GM23338 (cell line): ENCODE data around the gene RNGTT. TPM values are rescaled to one million over a fixed set of nuclear protein-coding genes. Genes with fewer than 3 reads are reported as not detected.

Experiments used
- ATAC-seq: fragments of 200-7000 bp; cut with Tn5 transposase; 3 replicates; pipeline ENCODE4 v1.9.1; 2020
- DNase-seq: peaks from one replicate; pipeline ENCODE4 v3.0.0-alpha.2; 2015; ENCODE audit warnings: low spot score
- H2AFZ ChIP-seq: fragments of 200-600 bp; sonication (generic); 2 replicates; pipeline ENCODE4 v1.8.0; 2016; ENCODE audit warnings: antibody characterized with exemption, mild to moderate bottlenecking, moderate library complexity
- H3F3A ChIP-seq: fragments of 200-600 bp; sonication (generic); replicated peaks from 2 replicates; pipeline ENCODE4 v1.8.0; 2017; ENCODE audit warnings: antibody characterized with exemption, mixed run types, low read depth
- H3K27ac ChIP-seq: fragments of 200-600 bp; sonication (generic); 2 replicates; pipeline ENCODE4 v1.6.1; 2016; ENCODE audit warnings: low read depth
- H3K27me3 ChIP-seq: fragments of 200-600 bp; sonication (generic); 2 replicates; pipeline ENCODE4 v1.8.0; 2016; ENCODE audit warnings: mild to moderate bottlenecking, mixed run types, moderate library complexity; ENCODE audit not compliant: insufficient read depth
- H3K36me3 ChIP-seq: fragments of 200-600 bp; sonication (generic); 2 replicates; pipeline ENCODE4 v1.8.0; 2016; ENCODE audit warnings: mild to moderate bottlenecking; ENCODE audit not compliant: insufficient read depth
- H3K4me1 ChIP-seq: fragments of 200-600 bp; sonication (generic); 2 replicates; pipeline ENCODE4 v1.8.0; 2016; ENCODE audit warnings: mild to moderate bottlenecking, moderate library complexity; ENCODE audit not compliant: insufficient read depth
- H3K4me2 ChIP-seq: fragments of 200-600 bp; sonication (generic); 2 replicates; pipeline ENCODE4 v1.7.1; 2017; ENCODE audit warnings: mixed run types
- H3K4me3 ChIP-seq: fragments of 200-600 bp; sonication (generic); 2 replicates; pipeline ENCODE4 v1.6.1; 2016; ENCODE audit warnings: mixed run types
- H3K79me2 ChIP-seq: fragments of 200-600 bp; sonication (generic); replicated peaks from 2 replicates; pipeline ENCODE4 v1.8.0; 2017; ENCODE audit warnings: mild to moderate bottlenecking; ENCODE audit not compliant: insufficient read depth
- H3K9me2 ChIP-seq: fragments of 200-600 bp; sonication (generic); 2 replicates; pipeline ENCODE4 v1.8.0; 2017; ENCODE audit not compliant: insufficient read depth
- H4K20me1 ChIP-seq: fragments of 200-600 bp; sonication (generic); replicated peaks from 2 replicates; pipeline ENCODE4 v1.8.0; 2017; ENCODE audit warnings: mild to moderate bottlenecking; ENCODE audit not compliant: insufficient read depth
- H3K27ac Mint-ChIP-seq: 2 replicates; pipeline ENCODE4 v1.8.0; 2020; ENCODE audit warnings: inconsistent platforms, mild to moderate bottlenecking, moderate library complexity, mixed read lengths
- H3K27me3 Mint-ChIP-seq: 3 replicates; pipeline ENCODE4 v1.8.0; 2022; ENCODE audit warnings: low read depth, mild to moderate bottlenecking, moderate library complexity, mixed read lengths, inconsistent platforms; ENCODE audit not compliant: insufficient read depth, poor library complexity
- H3K36me3 Mint-ChIP-seq: 3 replicates; pipeline ENCODE4 v1.8.0; 2021; ENCODE audit warnings: low read depth, mild to moderate bottlenecking, inconsistent platforms, moderate library complexity, mixed read lengths
- H3K4me1 Mint-ChIP-seq: 3 replicates; pipeline ENCODE4 v1.8.0; 2020; ENCODE audit warnings: mild to moderate bottlenecking, inconsistent platforms, mixed read lengths
- H3K4me3 Mint-ChIP-seq: 3 replicates; pipeline ENCODE4 v1.8.0; 2021; ENCODE audit warnings: moderate library complexity, mild to moderate bottlenecking, inconsistent platforms, mixed read lengths
- H3K9me3 Mint-ChIP-seq: 3 replicates; pipeline ENCODE4 v1.8.0; 2020; ENCODE audit warnings: moderate library complexity, mild to moderate bottlenecking, inconsistent platforms, mixed read lengths
- CREB1 ChIP-seq: fragments of 250-450 bp; sonication (Bioruptor Pico); IDR thresholded peaks from 2 replicates; pipeline ENCODE4 v1.5.0; 2020; ENCODE audit warnings: low read depth, mild to moderate bottlenecking, moderate library complexity
- EZH2 ChIP-seq: fragments of 200-600 bp; sonication (generic); IDR thresholded peaks from one replicate; pipeline ENCODE4 v1.8.0; 2017; ENCODE audit warnings: antibody characterized with exemption, mild to moderate bottlenecking, low read depth; ENCODE audit not compliant: unreplicated experiment
- EZH2phosphoT487 ChIP-seq: fragments of 200-600 bp; sonication (generic); IDR thresholded peaks from one replicate; pipeline ENCODE4 v1.8.1; 2018; ENCODE audit warnings: antibody characterized with exemption; ENCODE audit not compliant: unreplicated experiment
- POLR2AphosphoS5 ChIP-seq: IDR thresholded peaks from 2 replicates; pipeline ENCODE4 v1.6.1; 2016; ENCODE audit warnings: antibody characterized with exemption, low read depth
- ZNF114 ChIP-seq: fragments of 250-450 bp; sonication (Bioruptor Pico); IDR thresholded peaks from 2 replicates; pipeline ENCODE4 v1.5.0; 2020; ENCODE audit warnings: mild to moderate bottlenecking, moderate library complexity
- ZNF331 ChIP-seq: fragments of 250-450 bp; sonication (Bioruptor Pico); IDR thresholded peaks from 2 replicates; pipeline ENCODE4 v1.5.0; 2020; ENCODE audit warnings: low read depth, mild to moderate bottlenecking, moderate library complexity
- polyA plus RNA-seq: library from polyadenylated mRNA; unstranded; fragments of >200 nt; fragmentation: Nextera tagmentation; extraction: Ambion mirVana; gene quantifications from 2 replicates; pipeline ENCODE4 v1.2.1, GENCODE V29; 2016
- total RNA-seq: library from RNA; depleted of rRNA; stranded (reverse); fragments of >200 nt; shearing (Covaris generic); gene quantifications from 2 replicates; pipeline ENCODE4 v1.2.3, GENCODE V29; 2014
- TF ChIP-seq, protein P1 (sequence below): fragments of 250-450 bp; sonication (Bioruptor Pico); IDR thresholded peaks from 2 replicates; pipeline ENCODE4 v1.5.0; 2020; ENCODE audit warnings: mild to moderate bottlenecking, moderate library complexity
- TF ChIP-seq, protein P2 (sequence below), 2 experiments: fragments of 200-600 bp in 1 of 2; sonication (generic) in 1 of 2; conservative IDR thresholded peaks; 2 replicates each; pipeline versions ENCODE4 v1.5.1 to v1.6.1; 2016 to 2017; ENCODE audit warnings: antibody characterized with exemption in 2 of 2, low read depth in 2 of 2, mild to moderate bottlenecking in 2 of 2, moderate library complexity in 1 of 2

The RNGTT gene
- total and polyA plus RNA-seq, 2 experiments from 2014 or later: 11.2 to 29.2 TPM

DNA sequence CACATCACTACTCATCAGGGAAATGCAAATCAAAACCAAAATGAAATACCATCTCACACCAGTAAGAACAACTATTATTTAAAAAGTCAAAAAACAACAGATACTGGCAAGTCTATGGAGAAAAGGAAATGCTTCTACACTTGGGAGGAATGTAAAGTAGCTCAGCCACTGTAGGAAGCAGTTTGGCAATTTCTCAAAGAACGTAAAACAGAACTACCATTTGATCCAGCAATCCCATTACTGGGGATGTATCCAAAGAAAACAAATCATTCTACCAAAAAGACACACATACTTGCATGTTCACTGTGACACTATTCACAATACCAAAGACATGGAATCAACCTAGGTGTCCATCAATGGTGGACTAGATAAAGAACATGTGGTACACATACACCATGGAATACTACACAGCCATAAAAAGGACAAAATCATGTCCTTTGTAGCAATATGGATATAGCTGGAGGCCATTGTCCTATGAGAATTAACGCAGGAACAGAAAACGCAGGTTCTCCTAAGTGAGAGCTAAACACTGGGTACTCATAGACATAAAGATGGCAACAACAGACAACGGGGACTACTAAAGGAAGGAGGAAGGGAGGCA is 260.4 kb downstream of the RNGTT start:
- Histone ChIP-seq H3K4me2 (no peak overlapping the region), H3K79me2 (no peaks in the 10 kb centered on the region), H3K27me3 (no peaks in the 10 kb centered on the region), H3K27ac (no peak overlapping the region), H3K36me3 (no peaks in the 10 kb centered on the region), H2AFZ (no peak overlapping the region), H4K20me1 (no peaks in the 10 kb centered on the region), H3K4me1 (no peaks in the 10 kb centered on the region), H3K9me2 (no peaks in the 10 kb centered on the region), H3K4me3 (no peak overlapping the region), H3F3A (no peaks in the 10 kb centered on the region)
- TF ChIP-seq EZH2: no peak
- no peak for TF ChIP-seq EZH2phosphoT487
- TF ChIP-seq ZNF331 (CRISPR knock-in tag): no peak
- TF ChIP-seq ZNF114: no peak
- DNase-seq (no peak), ATAC-seq (no peak)
- peaks cover 3% of the 10 kb centered on the region; the same call in 2 of the 3 replicates for H3K4me1 Mint-ChIP-seq
- H3K27ac Mint-ChIP-seq: no peak overlapping the region
- no peak overlapping the region for H3K4me3 Mint-ChIP-seq
- H3K9me3 Mint-ChIP-seq: no peaks in the 10 kb centered on the region; the same call in 2 of the 3 replicates
- H3K27me3 Mint-ChIP-seq: no peaks in the 10 kb centered on the region
- peaks cover 2% of the 10 kb centered on the region; the same call in 1 of the 3 replicates for H3K36me3 Mint-ChIP-seq

DNA sequence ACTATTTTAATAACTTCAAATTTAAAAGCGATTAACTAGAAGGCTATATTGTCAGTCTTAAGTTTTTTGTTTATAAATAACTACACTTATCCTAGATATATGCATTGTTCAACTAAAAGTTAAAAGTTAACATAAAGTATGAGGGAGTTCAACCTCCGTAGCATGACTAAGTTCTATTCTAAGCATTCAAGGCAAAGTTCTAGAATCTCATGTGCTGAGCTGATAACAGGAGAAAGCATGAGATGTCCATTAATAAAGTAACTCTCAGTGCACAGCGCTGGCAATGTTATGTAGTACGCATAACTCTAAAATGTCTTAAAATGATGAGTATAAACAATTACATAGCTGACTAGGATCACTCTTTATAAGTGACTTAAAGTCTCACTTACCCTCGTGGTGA is 264.8 kb downstream of the RNGTT start:
- H3K27ac Mint-ChIP-seq: no peak overlapping the region
- H3K36me3 Mint-ChIP-seq: peaks cover 2% of the 10 kb centered on the region; the same call in 1 of the 3 replicates
- H3K27me3 Mint-ChIP-seq: no peaks in the 10 kb centered on the region
- no peaks in the 10 kb centered on the region for H3K36me3 ChIP-seq
- H2AFZ ChIP-seq: no peak overlapping the region
- H3K4me3 ChIP-seq: no peak overlapping the region
- H3K27me3 ChIP-seq: no peaks in the 10 kb centered on the region
- H3K9me2 ChIP-seq: no peaks in the 10 kb centered on the region
- DNase-seq: no peak
- no peak overlapping the region for H3K4me3 Mint-ChIP-seq
- no peak overlapping the region for H3K27ac ChIP-seq
- ATAC-seq: no peak
- H3K4me1 ChIP-seq: no peaks in the 10 kb centered on the region
- no peaks in the 10 kb centered on the region for H3K79me2 ChIP-seq
- H4K20me1 ChIP-seq: no peaks in the 10 kb centered on the region
- no peaks in the 10 kb centered on the region for H3F3A ChIP-seq
- TF ChIP-seq, protein P1, sequence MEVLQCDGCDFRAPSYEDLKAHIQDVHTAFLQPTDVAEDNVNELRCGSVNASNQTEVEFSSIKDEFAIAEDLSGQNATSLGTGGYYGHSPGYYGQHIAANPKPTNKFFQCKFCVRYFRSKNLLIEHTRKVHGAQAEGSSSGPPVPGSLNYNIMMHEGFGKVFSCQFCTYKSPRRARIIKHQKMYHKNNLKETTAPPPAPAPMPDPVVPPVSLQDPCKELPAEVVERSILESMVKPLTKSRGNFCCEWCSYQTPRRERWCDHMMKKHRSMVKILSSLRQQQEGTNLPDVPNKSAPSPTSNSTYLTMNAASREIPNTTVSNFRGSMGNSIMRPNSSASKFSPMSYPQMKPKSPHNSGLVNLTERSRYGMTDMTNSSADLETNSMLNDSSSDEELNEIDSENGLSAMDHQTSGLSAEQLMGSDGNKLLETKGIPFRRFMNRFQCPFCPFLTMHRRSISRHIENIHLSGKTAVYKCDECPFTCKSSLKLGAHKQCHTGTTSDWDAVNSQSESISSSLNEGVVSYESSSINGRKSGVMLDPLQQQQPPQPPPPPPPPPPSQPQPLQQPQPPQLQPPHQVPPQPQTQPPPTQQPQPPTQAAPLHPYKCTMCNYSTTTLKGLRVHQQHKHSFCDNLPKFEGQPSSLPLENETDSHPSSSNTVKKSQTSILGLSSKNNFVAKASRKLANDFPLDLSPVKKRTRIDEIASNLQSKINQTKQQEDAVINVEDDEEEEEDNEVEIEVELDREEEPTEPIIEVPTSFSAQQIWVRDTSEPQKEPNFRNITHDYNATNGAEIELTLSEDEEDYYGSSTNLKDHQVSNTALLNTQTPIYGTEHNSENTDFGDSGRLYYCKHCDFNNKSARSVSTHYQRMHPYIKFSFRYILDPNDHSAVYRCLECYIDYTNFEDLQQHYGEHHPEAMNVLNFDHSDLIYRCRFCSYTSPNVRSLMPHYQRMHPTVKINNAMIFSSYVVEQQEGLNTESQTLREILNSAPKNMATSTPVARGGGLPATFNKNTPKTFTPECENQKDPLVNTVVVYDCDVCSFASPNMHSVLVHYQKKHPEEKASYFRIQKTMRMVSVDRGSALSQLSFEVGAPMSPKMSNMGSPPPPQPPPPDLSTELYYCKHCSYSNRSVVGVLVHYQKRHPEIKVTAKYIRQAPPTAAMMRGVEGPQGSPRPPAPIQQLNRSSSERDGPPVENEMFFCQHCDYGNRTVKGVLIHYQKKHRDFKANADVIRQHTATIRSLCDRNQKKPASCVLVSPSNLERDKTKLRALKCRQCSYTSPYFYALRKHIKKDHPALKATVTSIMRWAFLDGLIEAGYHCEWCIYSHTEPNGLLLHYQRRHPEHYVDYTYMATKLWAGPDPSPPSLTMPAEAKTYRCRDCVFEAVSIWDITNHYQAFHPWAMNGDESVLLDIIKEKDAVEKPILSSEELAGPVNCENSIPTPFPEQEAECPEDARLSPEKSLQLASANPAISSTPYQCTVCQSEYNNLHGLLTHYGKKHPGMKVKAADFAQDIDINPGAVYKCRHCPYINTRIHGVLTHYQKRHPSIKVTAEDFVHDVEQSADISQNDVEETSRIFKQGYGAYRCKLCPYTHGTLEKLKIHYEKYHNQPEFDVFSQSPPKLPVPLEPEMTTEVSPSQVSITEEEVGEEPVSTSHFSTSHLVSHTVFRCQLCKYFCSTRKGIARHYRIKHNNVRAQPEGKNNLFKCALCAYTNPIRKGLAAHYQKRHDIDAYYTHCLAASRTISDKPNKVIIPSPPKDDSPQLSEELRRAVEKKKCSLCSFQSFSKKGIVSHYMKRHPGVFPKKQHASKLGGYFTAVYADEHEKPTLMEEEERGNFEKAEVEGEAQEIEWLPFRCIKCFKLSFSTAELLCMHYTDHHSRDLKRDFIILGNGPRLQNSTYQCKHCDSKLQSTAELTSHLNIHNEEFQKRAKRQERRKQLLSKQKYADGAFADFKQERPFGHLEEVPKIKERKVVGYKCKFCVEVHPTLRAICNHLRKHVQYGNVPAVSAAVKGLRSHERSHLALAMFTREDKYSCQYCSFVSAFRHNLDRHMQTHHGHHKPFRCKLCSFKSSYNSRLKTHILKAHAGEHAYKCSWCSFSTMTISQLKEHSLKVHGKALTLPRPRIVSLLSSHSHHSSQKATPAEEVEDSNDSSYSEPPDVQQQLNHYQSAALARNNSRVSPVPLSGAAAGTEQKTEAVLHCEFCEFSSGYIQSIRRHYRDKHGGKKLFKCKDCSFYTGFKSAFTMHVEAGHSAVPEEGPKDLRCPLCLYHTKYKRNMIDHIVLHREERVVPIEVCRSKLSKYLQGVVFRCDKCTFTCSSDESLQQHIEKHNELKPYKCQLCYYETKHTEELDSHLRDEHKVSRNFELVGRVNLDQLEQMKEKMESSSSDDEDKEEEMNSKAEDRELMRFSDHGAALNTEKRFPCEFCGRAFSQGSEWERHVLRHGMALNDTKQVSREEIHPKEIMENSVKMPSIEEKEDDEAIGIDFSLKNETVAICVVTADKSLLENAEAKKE: no peak
- TF ChIP-seq, protein P2, sequence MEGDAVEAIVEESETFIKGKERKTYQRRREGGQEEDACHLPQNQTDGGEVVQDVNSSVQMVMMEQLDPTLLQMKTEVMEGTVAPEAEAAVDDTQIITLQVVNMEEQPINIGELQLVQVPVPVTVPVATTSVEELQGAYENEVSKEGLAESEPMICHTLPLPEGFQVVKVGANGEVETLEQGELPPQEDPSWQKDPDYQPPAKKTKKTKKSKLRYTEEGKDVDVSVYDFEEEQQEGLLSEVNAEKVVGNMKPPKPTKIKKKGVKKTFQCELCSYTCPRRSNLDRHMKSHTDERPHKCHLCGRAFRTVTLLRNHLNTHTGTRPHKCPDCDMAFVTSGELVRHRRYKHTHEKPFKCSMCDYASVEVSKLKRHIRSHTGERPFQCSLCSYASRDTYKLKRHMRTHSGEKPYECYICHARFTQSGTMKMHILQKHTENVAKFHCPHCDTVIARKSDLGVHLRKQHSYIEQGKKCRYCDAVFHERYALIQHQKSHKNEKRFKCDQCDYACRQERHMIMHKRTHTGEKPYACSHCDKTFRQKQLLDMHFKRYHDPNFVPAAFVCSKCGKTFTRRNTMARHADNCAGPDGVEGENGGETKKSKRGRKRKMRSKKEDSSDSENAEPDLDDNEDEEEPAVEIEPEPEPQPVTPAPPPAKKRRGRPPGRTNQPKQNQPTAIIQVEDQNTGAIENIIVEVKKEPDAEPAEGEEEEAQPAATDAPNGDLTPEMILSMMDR (conservative IDR thresholded peaks at IDR 0.05; ENCODE audit: low read depth in 2 of 2): no peak
- no peak for TF ChIP-seq POLR2AphosphoS5
- no peak for TF ChIP-seq EZH2
- no peak for TF ChIP-seq CREB1 (CRISPR knock-in tag)
- H3K4me1 Mint-ChIP-seq: no peaks in the 10 kb centered on the region
- H3K4me2 ChIP-seq: no peak overlapping the region
- H3K9me3 Mint-ChIP-seq: no peaks in the 10 kb centered on the region
